Tibial nerve (tissue), 4 donors: ENCODE results near the gene MT1H.

ENCODE experiments used
- EP300 ChIP-seq, 2 donors: sonication (generic); formaldehyde crosslinking; IDR thresholded peaks; one replicate each; pipeline ENCODE4 v1.6.1; 2017; ENCODE audit warnings: antibody characterized with exemption in 2 of 2, mild to moderate bottlenecking in 1 of 2
- TF ChIP-seq, protein P1 (sequence below), 5 experiments: fragments of 200-600 bp in 3 of 5; fragments of 450-650 bp in 2 of 5; sonication (generic) in 3 of 5; IDR thresholded peaks; one replicate each; pipeline ENCODE4 v1.5.1; 2016 to 2019; ENCODE audit warnings: antibody characterized with exemption in 5 of 5, mild to moderate bottlenecking in 3 of 5, moderate library complexity in 2 of 5

DNA sequence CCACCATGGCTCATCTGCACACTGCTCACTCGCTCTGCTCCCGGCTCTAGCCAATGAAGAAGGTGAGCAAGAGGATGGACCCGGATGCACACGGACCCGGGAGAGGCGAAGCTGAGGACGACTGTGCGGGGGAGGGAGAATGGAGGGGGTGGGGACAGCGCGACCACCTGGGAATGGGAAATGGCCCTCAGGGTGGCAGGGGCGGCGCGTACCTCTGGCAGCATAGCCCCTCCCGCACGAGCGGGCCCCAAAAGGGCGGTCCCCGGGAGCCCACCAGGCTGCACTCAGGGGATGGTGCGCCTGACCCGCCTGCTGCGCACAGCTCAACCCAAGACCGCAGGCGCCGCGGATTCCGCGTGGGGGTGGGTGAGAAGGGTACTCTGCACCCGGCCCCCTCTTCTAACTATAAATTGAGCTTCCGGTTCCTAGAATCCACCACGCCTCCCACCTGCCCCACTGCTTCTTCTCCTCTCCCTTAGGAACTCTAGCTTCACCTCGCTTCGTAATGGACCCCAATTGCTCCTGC lies 6.1 kb downstream of the MT1H start:
- TF ChIP-seq EP300 (IDR thresholded peaks at IDR 0.05): no peak
- TF ChIP-seq, protein P1, sequence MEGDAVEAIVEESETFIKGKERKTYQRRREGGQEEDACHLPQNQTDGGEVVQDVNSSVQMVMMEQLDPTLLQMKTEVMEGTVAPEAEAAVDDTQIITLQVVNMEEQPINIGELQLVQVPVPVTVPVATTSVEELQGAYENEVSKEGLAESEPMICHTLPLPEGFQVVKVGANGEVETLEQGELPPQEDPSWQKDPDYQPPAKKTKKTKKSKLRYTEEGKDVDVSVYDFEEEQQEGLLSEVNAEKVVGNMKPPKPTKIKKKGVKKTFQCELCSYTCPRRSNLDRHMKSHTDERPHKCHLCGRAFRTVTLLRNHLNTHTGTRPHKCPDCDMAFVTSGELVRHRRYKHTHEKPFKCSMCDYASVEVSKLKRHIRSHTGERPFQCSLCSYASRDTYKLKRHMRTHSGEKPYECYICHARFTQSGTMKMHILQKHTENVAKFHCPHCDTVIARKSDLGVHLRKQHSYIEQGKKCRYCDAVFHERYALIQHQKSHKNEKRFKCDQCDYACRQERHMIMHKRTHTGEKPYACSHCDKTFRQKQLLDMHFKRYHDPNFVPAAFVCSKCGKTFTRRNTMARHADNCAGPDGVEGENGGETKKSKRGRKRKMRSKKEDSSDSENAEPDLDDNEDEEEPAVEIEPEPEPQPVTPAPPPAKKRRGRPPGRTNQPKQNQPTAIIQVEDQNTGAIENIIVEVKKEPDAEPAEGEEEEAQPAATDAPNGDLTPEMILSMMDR (IDR thresholded peaks at IDR 0.05): no peak
